Retina (tissue), 1 donor: ENCODE data around the gene DAND5.
A peak's percentile ranks its signal among the peaks of the same experiment; 100 is the strongest.

Experiments
- DNase-seq: peaks from one replicate; pipeline ENCODE4 v3.0.0-alpha.2; 2016

DAND5 gene

GRCh38 chr19:12969292-12969988, at the start of gene DAND5:
DAND5 (plus strand) TSS chr19:12969576; CDS start chr19:12969661, 85 bp downstream.
- no peak for DNase-seq

- DNase-seq, result no peak
Observed at GRCh38 chr19:12921047-12921446, 48.3 kb upstream of the DAND5 start.

GRCh38 chr19:12922959-12923358, 46.4 kb upstream of the DAND5 start:
- DNase-seq, result no peak

GRCh38 chr19:12924621-12925310, 44.6 kb upstream of the DAND5 start:
- DNase-seq, result no peak

GRCh38 chr19:12930002-12930645, 39.3 kb upstream of the DAND5 start:
- DNase-seq, result no peak

- no peak for DNase-seq
Observed at GRCh38 chr19:12932392-12933286, 36.7 kb upstream of the DAND5 start.

- DNase-seq, result peak; percentile 92
Observed at GRCh38 chr19:12933287-12934072, 35.9 kb upstream of the DAND5 start, which contains the start of gene FARSA. FARSA (minus strand) TSS chr19:12933711; CDS start chr19:12933696, 15 bp downstream.

GRCh38 chr19:12935071-12935470, 34.3 kb upstream of the DAND5 start:
- no peak for DNase-seq

- DNase-seq, result no peak
Observed at GRCh38 chr19:12936582-12936981, 32.8 kb upstream of the DAND5 start.

- DNase-seq, result no peak
Observed at GRCh38 chr19:12937093-12937926, 32.1 kb upstream of the DAND5 start.

GRCh38 chr19:12937927-12938778, 31.2 kb upstream of the DAND5 start, which contains the start of gene CALR:
CALR (plus strand) TSS chr19:12938609; CDS start chr19:12938680, 71 bp downstream.
- DNase-seq, result peak; percentile 99

GRCh38 chr19:12938779-12939601, 30.4 kb upstream of the DAND5 start:
- DNase-seq, result no peak

GRCh38 chr19:12939975-12940423, 29.4 kb upstream of the DAND5 start:
- DNase-seq, result no peak

- no peak for DNase-seq
Observed at GRCh38 chr19:12940897-12941296, 28.5 kb upstream of the DAND5 start.

- no peak for DNase-seq
Observed at GRCh38 chr19:12943437-12944044, 25.8 kb upstream of the DAND5 start.

GRCh38 chr19:12944104-12944674, 25.2 kb upstream of the DAND5 start:
- no peak for DNase-seq

GRCh38 chr19:12945479-12946091, 23.8 kb upstream of the DAND5 start, which contains the start of gene RAD23A:
RAD23A (plus strand) TSS chr19:12945862; CDS start chr19:12945949, 87 bp downstream.
- peak; percentile 98 for DNase-seq
